OCI-LY7 (cell line): ENCODE measurements around the gene JAKMIP3. TPM values are rescaled to one million over a fixed set of nuclear protein-coding genes. Genes with fewer than 3 reads are reported as not detected.

ENCODE experiments used
- BruUV-seq: library from RNA; stranded (reverse); fragments of 400-500 nt; replicated peaks from 2 replicates; lab custom pipeline; 2021; lab: Mats Ljungman, UMichigan
- CTCF ChIA-PET: fragments of 300-600 bp; sonication (Branson Sonifier 250); formaldehyde crosslinking; loops from one replicate; lab custom pipeline; 2022; ENCODE audit warnings: antibody characterized with exemption; ENCODE audit not compliant: unreplicated experiment; lab: Charles Lee
- POLR2A ChIA-PET: fragments of 300-600 bp; sonication (Branson Sonifier 250); formaldehyde crosslinking; loops from one replicate; lab custom pipeline; 2022; ENCODE audit warnings: antibody characterized with exemption; lab: Charles Lee
- DNase-seq: peaks from one replicate; pipeline ENCODE4 v3.0.0-alpha.2; 2015; ENCODE audit warnings: low spot score
- H2AFZ ChIP-seq: fragments of 200-600 bp; sonication (generic), shearing (Covaris generic); 2 replicates; pipeline ENCODE4 v1.6.1; 2014; ENCODE audit warnings: mild to moderate bottlenecking, antibody characterized with exemption, low read length, moderate library complexity
- H3K27ac ChIP-seq: fragments of 200-600 bp; sonication (generic); 2 replicates; pipeline ENCODE4 v1.5.1; 2014; ENCODE audit warnings: mixed run types, low read depth, mild to moderate bottlenecking, moderate library complexity, low read length, inconsistent platforms; ENCODE audit not compliant: poor library complexity, severe bottlenecking
- H3K36me3 ChIP-seq: fragments of 200-600 bp; sonication (generic); 2 replicates; pipeline ENCODE4 v1.6.1; 2014; ENCODE audit warnings: mild to moderate bottlenecking, antibody characterized with exemption, low read length, moderate library complexity, mixed read lengths; ENCODE audit not compliant: insufficient read depth
- H3K4me1 ChIP-seq: fragments of 200-600 bp; sonication (generic); 2 replicates; pipeline ENCODE4 v1.5.1; 2014; ENCODE audit warnings: mild to moderate bottlenecking, low read length; ENCODE audit not compliant: insufficient read depth, poor library complexity, severe bottlenecking
- H3K4me2 ChIP-seq: fragments of 200-600 bp; sonication (generic); 2 replicates; pipeline ENCODE4 v1.6.1; 2014; ENCODE audit warnings: mild to moderate bottlenecking, low read length
- H3K4me3 ChIP-seq: fragments of 200-600 bp; sonication (generic); 2 replicates; pipeline ENCODE4 v1.5.1; 2014; ENCODE audit warnings: mild to moderate bottlenecking, low read depth, low read length; ENCODE audit not compliant: poor library complexity, severe bottlenecking
- H3K79me2 ChIP-seq: fragments of 200-600 bp; sonication (generic); 2 replicates; pipeline ENCODE4 v1.6.1; 2016; ENCODE audit warnings: low read depth, mild to moderate bottlenecking, low read length, moderate library complexity, mixed read lengths; ENCODE audit not compliant: insufficient read depth
- H3K9me2 ChIP-seq: fragments of 200-600 bp; sonication (generic); 2 replicates; pipeline ENCODE4 v1.6.1; 2016; ENCODE audit warnings: mild to moderate bottlenecking, low read length, mixed read lengths; ENCODE audit not compliant: insufficient read depth
- H3K9me3 ChIP-seq: fragments of 200-600 bp; sonication (generic); 2 replicates; pipeline ENCODE4 v1.6.1; 2014; ENCODE audit warnings: mild to moderate bottlenecking, mixed run types, low read length, mixed read lengths
- H4K20me1 ChIP-seq: fragments of 200-600 bp; sonication (generic); 2 replicates; pipeline ENCODE4 v1.6.1; 2014; ENCODE audit warnings: mild to moderate bottlenecking, antibody characterized with exemption, low read length, moderate library complexity, mixed read lengths; ENCODE audit not compliant: insufficient read depth
- EZH2phosphoT487 ChIP-seq: fragments of 200-600 bp; sonication (generic); IDR thresholded peaks from 2 replicates; pipeline ENCODE4 v1.6.1; 2018; ENCODE audit warnings: low read depth, borderline replicate concordance, mild to moderate bottlenecking, mixed run types, antibody characterized with exemption, low read length, moderate library complexity, mixed read lengths
- intact Hi-C: fragments of 100-400 bp; cut with micrococcal nuclease; formaldehyde crosslinking; loops from one replicate; pipeline ENCODE4 v1.10.0; 2022; ENCODE audit not compliant: unreplicated experiment
- total RNA-seq, 2 experiments: library from RNA; depleted of rRNA in 1 of 2; stranded (reverse); fragments of >200 nt in 1 of 2; shearing (Covaris generic) in 1 of 2; gene quantifications; 2 replicates each; pipeline ENCODE4 v1.2.3, GENCODE V29; 2014 to 2022
- TF ChIP-seq, protein P1 (sequence below): fragments of 200-600 bp; sonication (generic); conservative IDR thresholded peaks from 2 replicates; pipeline ENCODE4 v1.5.1; 2014; ENCODE audit warnings: mild to moderate bottlenecking, antibody characterized with exemption, low read length, moderate library complexity, mixed read lengths

Gene JAKMIP3
- total RNA-seq, 2 experiments from 2014 or later, result 0.54 to 0.89 TPM

DNA sequence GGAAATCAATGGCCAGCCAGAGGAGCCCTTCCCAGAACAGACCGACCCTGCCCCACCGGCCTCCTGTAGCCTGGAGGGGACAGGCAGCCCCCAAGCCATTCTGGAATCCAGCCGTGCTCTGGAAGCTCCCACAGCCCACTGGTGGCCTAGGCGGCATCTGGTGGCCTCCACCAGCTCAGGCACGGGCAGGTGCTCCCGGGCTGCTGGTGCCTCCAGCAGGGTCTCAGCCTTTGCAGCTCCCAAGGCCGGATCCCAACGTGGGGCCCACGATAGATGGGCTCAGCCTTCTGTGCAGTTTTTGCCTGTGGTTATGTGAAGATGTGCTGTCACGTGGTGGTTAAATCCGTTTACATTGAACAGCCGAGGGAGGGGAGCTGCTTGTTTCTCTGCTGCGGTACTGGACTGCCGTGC, 44.4 kb downstream of the JAKMIP3 start:
- Histone ChIP-seq H2AFZ (no peak overlapping the region), H3K9me3 (no peaks in the 10 kb centered on the region), H3K27ac (no peak overlapping the region), H3K9me2 (no peaks in the 10 kb centered on the region), H4K20me1 (no peaks in the 10 kb centered on the region), H3K4me1 (no peaks in the 10 kb centered on the region), H3K79me2 (no peaks in the 10 kb centered on the region), H3K4me2 (no peak overlapping the region), H3K36me3 (no peaks in the 10 kb centered on the region), H3K4me3 (no peak overlapping the region)
- ChIA-PET POLR2A (interaction anchor here (0.5 kb wide), 2 partner anchors 13 to 79 kb away, joined by 4 read pairs; no protein-coding TSS in a partner anchor), CTCF (interaction anchor here (0.6 kb wide), 1 partner anchor 831 kb away, joined by 5 read pairs; no protein-coding TSS in a partner anchor)
- BruUV-seq, result no TSS peak
- TF ChIP-seq EZH2phosphoT487, result no peak
- TF ChIP-seq, protein P1, sequence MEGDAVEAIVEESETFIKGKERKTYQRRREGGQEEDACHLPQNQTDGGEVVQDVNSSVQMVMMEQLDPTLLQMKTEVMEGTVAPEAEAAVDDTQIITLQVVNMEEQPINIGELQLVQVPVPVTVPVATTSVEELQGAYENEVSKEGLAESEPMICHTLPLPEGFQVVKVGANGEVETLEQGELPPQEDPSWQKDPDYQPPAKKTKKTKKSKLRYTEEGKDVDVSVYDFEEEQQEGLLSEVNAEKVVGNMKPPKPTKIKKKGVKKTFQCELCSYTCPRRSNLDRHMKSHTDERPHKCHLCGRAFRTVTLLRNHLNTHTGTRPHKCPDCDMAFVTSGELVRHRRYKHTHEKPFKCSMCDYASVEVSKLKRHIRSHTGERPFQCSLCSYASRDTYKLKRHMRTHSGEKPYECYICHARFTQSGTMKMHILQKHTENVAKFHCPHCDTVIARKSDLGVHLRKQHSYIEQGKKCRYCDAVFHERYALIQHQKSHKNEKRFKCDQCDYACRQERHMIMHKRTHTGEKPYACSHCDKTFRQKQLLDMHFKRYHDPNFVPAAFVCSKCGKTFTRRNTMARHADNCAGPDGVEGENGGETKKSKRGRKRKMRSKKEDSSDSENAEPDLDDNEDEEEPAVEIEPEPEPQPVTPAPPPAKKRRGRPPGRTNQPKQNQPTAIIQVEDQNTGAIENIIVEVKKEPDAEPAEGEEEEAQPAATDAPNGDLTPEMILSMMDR, result no peak
- intact Hi-C loops, result no loop called here
- DNase-seq, result no peak

DNA sequence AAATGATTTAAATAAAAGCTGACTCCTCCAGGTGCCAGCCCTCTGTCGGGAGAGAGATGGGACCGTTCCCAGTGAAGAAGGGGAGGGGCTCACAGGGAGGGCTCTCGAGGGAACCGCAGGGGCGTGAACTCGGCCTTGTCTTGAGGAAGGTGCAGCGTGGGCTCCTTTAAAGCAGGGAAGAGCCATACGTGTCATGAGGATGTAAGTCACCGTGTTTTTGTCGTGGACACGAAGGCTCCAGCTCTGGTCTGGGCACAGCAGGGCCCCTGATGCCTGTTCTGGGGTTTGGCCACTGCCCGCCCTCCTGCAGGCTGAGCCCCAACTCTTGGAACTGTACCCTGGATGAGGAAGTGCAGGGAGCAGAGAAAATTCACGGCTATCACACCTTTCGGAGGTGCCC, 45.0 kb downstream of the JAKMIP3 start:
- H3K4me3 ChIP-seq, result no peak overlapping the region
- DNase-seq, result no peak
- no peaks in the 10 kb centered on the region for H3K79me2 ChIP-seq
- no peaks in the 10 kb centered on the region for H3K9me2 ChIP-seq
- POLR2A ChIA-PET, result interaction anchor here (0.5 kb wide), 1 partner anchor 14 kb away, joined by 4 read pairs; no protein-coding TSS in a partner anchor
- H3K4me1 ChIP-seq, result no peaks in the 10 kb centered on the region
- CTCF ChIA-PET, result no interaction called here
- no peaks in the 10 kb centered on the region for H4K20me1 ChIP-seq
- no peak for TF ChIP-seq EZH2phosphoT487
- TF ChIP-seq, protein P1, result no peak
- no peak overlapping the region for H2AFZ ChIP-seq
- H3K36me3 ChIP-seq, result no peaks in the 10 kb centered on the region
- no peak overlapping the region for H3K4me2 ChIP-seq
- H3K27ac ChIP-seq, result no peak overlapping the region
- intact Hi-C loops, result no loop called here
- no peaks in the 10 kb centered on the region for H3K9me3 ChIP-seq
- BruUV-seq, result no TSS peak

DNA sequence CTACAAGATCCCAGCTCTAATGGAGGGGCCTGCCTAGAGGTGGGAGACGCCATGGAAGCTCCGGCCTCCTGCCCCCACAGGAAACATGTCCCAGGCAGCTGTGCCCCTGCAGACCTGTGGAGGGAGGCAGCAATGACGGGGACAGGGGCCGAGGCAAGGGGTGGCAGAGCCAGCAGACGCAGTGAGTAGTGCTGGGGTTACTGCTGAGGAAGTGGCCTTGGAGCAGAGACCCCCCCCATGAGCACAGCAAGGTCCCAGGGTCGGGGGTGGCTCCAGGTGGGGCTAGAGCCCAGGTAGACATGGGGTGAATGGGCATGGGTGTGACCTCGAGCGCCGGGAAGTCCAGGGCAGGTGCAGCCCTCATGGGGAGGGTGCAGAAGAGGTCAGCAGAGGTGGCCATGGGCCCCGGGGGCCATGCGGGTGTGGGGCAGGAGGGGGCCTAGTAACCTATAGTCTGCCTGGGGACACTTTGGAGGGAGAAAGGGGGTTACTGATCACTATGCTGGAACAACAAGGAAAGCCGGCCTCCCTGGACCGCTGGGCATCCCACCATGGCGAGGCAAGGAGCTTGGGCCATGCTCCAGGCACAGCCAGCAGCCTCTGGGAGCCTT, 45.5 kb downstream of the JAKMIP3 start:
- Histone ChIP-seq H4K20me1 (no peaks in the 10 kb centered on the region), H3K9me2 (no peaks in the 10 kb centered on the region), H3K9me3 (no peaks in the 10 kb centered on the region), H3K4me1 (no peaks in the 10 kb centered on the region), H3K36me3 (no peaks in the 10 kb centered on the region), H3K27ac (no peak overlapping the region), H3K79me2 (no peaks in the 10 kb centered on the region), H3K4me3 (no peak overlapping the region), H3K4me2 (no peak overlapping the region), H2AFZ (no peak overlapping the region)
- CTCF ChIA-PET, result no interaction called here
- no peak for TF ChIP-seq EZH2phosphoT487
- TF ChIP-seq, protein P1, result no peak
- DNase-seq, result no peak
- intact Hi-C loops, result no loop called here
- POLR2A ChIA-PET, result no interaction called here
- no TSS peak for BruUV-seq
